SH-SY5Y (cell line): Measurements from ENCODE around the gene IRAK1BP1.

Source experiments
- GATA2 ChIP-seq: IDR thresholded peaks from 2 replicates; pipeline ENCODE4 v1.6.1; 2011; ENCODE audit warnings: mild to moderate bottlenecking, low read depth, low read length
- GATA3 ChIP-seq: IDR thresholded peaks from 2 replicates; pipeline ENCODE4 v1.6.1; 2011; ENCODE audit warnings: low read depth, mild to moderate bottlenecking, low read length, moderate library complexity

GRCh38 chr6:78850621-78851020 is 16.7 kb upstream of the IRAK1BP1 start:
- TF ChIP-seq GATA2 (no peak), GATA3 (no peak)
